T1000 (cell line): Measurements from ENCODE around the gene MEGF6.
"Not testable (repeated sequence)": the region's sequence is repeated elsewhere in the genome, so short reads cannot be mapped to it uniquely, and the experiment has no call there.

Source experiments
- DNase-seq: peaks from one replicate; lab custom pipeline; 2025; ENCODE audit warnings: mixed read lengths; lab: John Stamatoyannopoulos, UW

The MEGF6 gene

GRCh38 chr1:3575515-3575914, 35.8 kb downstream of the MEGF6 start:
- DNase-seq: not testable (repeated sequence)

GRCh38 chr1:3573500-3573899, 37.8 kb downstream of the MEGF6 start:
- DNase-seq: no peak

DNA sequence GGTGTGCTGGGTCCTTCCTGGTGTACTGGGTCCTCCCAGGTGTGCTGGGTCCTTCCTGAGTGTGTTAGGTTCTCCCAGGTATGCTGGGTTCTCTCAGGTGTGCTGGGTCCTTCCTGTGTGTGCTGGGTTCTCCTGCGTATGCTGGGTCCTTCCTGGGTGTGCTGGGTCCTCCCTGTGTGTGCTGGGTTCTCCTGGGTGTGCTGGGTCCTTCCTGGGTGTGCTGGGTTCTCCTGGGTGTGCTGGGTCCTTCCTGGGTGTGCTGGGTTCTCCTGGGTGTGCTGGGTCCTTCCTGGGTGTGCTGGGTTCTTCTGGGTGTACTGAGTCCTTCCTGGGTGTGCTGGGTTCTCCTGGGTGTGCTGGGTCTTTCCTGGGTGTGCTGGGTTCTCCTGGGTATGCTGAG, 38.7 kb downstream of the MEGF6 start:
- DNase-seq: not testable (repeated sequence)

DNA sequence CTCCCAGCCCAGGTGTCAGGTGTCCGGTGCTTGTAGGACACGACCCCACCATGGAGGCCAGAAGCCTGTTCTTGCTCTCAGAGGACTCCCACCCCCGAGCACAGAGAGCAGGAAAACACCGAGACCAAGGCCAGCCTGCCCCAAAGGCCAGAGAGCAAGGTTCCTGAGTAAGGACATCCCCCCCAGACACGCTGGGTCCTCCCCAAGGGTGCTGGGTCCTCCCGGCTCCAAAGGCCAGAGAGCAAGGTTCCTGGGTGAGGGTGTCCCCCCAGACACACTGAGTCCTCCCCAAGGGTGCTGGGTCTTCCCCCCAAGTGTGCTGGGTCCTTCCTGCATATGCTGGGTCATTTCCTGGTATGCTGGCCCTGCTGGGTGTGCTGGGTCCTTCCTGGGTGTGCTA, 40.0 kb downstream of the MEGF6 start:
- no peak for DNase-seq

- DNase-seq: no peak
These were observed 41.0 kb downstream of the MEGF6 start for GRCh38 chr1:3570066-3570986.

GRCh38 chr1:3569436-3569835, 41.9 kb downstream of the MEGF6 start:
- DNase-seq: no peak

DNA sequence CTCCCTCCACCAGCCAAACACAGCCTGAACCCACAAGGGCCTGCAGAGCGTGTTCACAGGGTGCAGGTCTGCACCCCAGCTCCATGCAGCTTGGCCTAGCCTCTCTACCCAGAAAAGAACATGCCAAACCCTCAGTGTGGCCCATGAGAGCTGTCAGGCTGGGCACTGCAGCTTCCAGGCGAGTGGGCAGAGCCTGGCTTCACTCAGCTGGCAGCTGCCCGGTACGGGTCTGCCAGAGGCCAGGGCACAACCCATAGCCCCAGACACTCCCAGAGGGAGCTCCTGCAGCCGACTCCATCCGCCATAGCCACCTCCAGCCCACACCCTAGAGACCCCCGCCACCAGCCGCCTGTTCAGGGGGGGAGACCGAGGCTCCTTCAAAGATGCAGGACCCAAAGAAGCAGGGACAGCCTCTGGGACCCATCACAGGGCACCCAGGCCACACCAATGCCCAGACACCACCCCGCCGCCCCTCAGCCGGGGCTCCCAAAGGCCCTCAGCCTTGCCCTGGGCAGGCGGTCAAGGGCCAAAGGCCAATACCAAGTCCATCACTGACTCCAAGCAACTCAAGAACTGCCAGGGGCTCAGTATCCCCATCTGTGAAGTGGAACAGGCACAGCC, 42.4 kb downstream of the MEGF6 start:
- DNase-seq: no peak

DNA sequence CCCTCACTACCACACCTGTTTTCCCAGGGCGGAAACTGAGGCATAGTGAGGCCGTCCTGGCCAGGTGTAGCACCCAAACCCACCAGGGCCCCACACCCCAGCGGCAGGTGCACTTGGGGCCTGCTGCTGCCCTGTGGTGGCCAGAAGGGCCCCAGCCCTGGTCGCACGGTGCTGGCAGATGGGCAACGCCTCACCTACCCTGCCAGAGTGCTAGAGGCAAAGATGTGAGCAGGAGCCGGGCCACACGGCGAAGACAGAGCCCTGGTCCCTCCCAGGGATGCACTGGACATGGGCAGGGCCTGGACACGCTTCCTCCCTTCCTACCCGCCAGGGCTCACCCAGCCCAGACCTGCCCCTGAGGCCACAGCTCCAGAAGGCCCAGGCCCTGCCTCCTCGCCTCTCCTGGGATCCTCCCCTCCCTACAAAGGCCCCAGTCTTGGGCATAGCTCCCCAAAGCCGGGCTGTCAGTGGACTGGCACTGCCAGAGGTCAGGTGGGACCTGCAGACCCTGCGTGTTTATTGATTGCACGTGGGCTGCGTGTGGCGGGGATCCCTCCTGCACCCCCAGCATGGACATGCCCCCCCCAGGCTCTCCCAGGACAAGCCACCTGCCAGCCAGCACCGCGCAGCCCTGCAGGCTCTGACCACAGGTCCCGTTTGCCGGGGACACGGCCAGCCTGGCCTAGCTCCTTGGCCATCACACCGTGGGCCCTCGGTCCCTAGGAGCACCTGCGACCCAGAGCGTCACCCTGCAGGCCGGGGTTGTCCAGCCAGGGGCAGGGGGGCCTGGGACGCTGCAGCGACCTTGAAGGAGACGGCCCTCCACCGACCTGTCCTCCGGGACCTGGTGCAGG, 44.1 kb downstream of the MEGF6 start:
- no peak for DNase-seq

DNA sequence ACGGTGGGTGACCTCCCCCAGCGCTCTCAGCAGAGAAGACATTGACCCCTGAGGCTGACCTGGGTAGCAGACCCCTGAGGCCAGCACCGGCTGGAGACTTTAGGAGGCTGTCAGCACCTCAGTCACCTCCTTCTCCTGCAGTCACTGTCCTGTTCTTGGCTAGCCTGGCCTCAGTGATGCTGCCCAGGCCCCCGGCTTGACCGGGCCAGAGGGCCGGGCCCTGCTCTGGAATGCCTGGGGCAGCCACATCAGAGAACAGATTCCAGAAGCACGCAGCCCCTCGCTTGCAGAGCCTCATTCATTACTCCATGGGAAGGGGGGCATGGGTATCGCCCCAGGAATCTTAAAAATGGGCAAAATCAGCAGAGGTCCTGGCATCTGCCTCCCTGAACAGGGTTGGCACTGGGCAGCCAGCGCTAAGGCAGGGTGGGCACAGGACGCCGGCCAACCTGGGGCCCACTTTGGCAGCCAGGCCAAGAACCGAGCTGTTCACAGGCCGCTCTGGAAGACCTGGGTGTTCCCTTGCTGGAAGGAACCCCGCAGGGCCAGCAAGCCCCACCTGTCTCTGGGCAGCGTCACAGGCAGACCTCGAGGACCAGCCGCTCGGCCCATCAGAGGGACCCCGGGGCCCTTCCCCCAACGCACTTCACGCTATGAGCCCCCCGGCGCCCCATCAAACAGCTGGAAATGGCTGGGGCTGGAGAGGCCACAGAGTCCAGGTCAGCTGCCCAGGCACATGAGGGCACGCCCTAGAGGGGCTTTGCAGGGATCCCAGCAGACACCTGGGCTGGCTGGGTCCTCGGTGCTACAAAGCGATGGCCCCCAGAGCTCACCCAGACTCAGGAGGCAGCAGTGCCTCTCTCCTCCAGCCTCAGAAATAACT, 45.1 kb downstream of the MEGF6 start:
- DNase-seq: no peak

GRCh38 chr1:3564921-3565831, 46.1 kb downstream of the MEGF6 start:
- DNase-seq: no peak

DNA sequence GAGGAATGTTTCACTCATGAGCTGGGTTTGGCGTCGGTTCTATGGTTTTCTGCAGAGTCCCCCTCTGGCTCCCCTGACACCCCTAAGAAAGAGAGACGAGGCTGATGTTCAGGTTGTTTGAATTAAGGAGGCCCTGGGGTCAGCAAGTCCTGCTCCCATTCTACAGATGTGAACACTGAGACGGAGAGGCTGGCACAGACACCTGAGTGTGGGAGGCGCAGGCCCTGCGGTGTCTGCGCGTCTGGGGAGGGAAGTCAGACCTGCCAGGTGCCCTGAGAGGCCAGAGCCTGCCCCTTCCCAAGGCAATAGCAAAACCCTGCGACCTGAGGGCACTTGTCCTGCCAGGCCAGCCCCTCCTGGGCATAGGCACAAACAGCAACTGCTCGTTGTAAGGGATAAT, 47.7 kb downstream of the MEGF6 start:
- DNase-seq: no peak

GRCh38 chr1:3563125-3563524, 48.2 kb downstream of the MEGF6 start:
- DNase-seq: no peak

DNA sequence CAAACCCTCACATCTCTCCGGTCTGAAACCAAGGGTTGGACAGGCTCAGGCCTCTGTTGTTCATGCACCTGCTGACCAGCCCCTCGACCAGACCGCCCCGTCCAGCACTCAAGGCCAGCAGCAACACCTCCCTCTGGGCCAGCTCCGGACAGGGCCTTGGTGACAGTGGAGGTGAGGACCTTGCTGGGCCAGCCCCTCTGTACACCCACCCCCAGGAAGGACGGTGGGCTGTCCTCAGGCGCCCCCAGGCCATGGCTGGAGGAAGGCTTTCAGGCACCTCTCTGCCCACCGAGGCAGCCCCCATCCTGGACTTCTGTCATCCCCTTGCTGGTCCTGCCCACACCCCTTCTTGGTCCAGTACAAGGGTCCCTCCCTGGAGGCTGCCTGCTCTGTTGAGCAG, 48.6 kb downstream of the MEGF6 start:
- DNase-seq: no peak

GRCh38 chr1:3561702-3562101, 49.6 kb downstream of the MEGF6 start:
- no peak for DNase-seq

- DNase-seq: no peak
These were observed 50.3 kb downstream of the MEGF6 start for GRCh38 chr1:3560981-3561380.

- DNase-seq: no peak
These were observed 50.9 kb downstream of the MEGF6 start for GRCh38 chr1:3560251-3560871.

- DNase-seq: no peak
These were observed 53.1 kb downstream of the MEGF6 start for GRCh38 chr1:3558036-3558726.

GRCh38 chr1:3557366-3557765, 53.9 kb downstream of the MEGF6 start:
- DNase-seq: no peak

GRCh38 chr1:3556336-3556735, 55.0 kb downstream of the MEGF6 start:
- no peak for DNase-seq
